Activated naive CD4-positive, alpha-beta T cell treated with anti-CD3 and anti-CD28 coated beads, Interleukin-2, amount 50 U/mL, for 24 hours (primary cell): ENCODE data around the gene TMEM184B.
A peak's percentile ranks its signal among the peaks of the same experiment; 100 is the strongest.

Experiments
- H3K27ac Mint-ChIP-seq: one replicate; pipeline ENCODE4 v1.8.0; 2021; ENCODE audit warnings: mild to moderate bottlenecking, mixed read lengths
- H3K27me3 Mint-ChIP-seq: one replicate; pipeline ENCODE4 v1.8.0; 2021; ENCODE audit warnings: mixed read lengths
- H3K36me3 Mint-ChIP-seq: one replicate; pipeline ENCODE4 v1.8.0; 2021; ENCODE audit warnings: mixed read lengths
- H3K4me1 Mint-ChIP-seq: one replicate; pipeline ENCODE4 v1.8.0; 2021; ENCODE audit warnings: mixed read lengths
- H3K4me3 Mint-ChIP-seq: one replicate; pipeline ENCODE4 v1.8.0; 2021; ENCODE audit warnings: mild to moderate bottlenecking, mixed read lengths
- H3K9me3 Mint-ChIP-seq: one replicate; pipeline ENCODE4 v1.8.0; 2021; ENCODE audit warnings: mixed read lengths

The TMEM184B gene

DNA sequence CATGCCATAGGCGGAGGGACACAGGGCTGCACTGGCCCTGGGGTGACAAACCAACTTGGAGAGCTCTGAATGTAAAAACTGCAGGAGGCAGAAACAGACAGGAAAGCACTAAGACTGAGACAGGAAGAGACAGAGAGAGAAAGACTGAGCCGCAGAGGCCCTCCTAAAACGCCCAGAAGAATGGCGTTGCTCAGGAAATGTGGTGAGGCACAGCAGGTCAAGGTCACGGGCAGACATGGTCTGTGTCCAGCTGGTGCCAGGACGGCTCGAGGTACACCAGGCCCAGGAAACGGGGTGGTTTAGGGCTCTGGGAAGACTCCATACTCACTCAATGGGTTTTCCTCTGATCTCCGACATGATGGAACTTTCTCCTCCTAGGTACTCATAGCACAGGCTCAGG, 41.9 kb downstream of the TMEM184B start:
- peak overlapping the region; percentile 51 for H3K27ac Mint-ChIP-seq

DNA sequence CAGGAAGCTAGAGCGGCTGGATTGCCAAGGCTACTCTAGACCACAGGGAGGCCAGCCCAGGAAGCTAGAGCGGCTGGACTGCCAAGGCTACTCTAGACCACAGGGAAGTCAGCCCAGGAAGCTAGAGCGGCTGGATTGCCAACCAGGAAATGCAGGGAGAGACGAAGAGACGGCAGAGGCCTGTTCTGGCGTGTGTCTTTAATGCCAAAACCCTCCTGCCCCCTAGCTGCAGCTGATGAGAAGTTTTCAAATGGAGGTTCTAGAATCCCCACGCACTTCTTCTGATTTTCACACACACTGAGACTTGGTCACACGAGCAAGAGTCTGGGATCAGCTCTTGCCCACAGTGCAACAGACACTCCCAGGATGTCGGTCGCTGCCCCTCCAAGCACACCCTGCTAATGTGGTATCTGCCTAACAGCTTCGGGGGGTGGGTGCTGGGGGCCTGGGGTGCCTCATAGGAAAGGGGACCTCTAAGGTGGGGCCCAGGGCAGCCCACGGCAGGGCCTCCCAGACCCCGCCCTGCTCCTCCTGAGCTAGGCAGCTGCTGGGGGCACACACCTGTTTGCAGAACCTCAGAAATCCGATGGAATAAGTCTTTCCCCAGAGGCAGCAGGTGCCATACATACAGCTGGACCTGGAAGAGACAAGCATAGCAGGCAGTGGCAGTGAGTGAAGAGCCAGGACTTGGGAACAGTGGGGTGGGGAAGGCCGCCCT, 42.5 kb downstream of the TMEM184B start:
- no peaks in the 10 kb centered on the region for H3K9me3 Mint-ChIP-seq
- H3K27ac Mint-ChIP-seq = peak overlapping the region; percentile 70
- H3K27me3 Mint-ChIP-seq = no peaks in the 10 kb centered on the region
- no peaks in the 10 kb centered on the region for H3K36me3 Mint-ChIP-seq
- H3K4me1 Mint-ChIP-seq = peaks cover 7% of the 10 kb centered on the region
- H3K4me3 Mint-ChIP-seq = no peak overlapping the region

More for the DNA sequence above, 41.9 kb downstream of the TMEM184B start:
- Mint-ChIP-seq H3K36me3 (no peaks in the 10 kb centered on the region), H3K9me3 (no peaks in the 10 kb centered on the region), H3K4me3 (no peak overlapping the region), H3K27me3 (no peaks in the 10 kb centered on the region), H3K4me1 (peaks cover 7% of the 10 kb centered on the region)

- Mint-ChIP-seq H3K36me3 (no peaks in the 10 kb centered on the region), H3K27ac (no peak overlapping the region), H3K27me3 (no peaks in the 10 kb centered on the region), H3K4me1 (peaks cover 7% of the 10 kb centered on the region), H3K4me3 (no peak overlapping the region), H3K9me3 (no peaks in the 10 kb centered on the region)
Observed at GRCh38 chr22:38228873-38229740, 43.7 kb downstream of the TMEM184B start.

DNA sequence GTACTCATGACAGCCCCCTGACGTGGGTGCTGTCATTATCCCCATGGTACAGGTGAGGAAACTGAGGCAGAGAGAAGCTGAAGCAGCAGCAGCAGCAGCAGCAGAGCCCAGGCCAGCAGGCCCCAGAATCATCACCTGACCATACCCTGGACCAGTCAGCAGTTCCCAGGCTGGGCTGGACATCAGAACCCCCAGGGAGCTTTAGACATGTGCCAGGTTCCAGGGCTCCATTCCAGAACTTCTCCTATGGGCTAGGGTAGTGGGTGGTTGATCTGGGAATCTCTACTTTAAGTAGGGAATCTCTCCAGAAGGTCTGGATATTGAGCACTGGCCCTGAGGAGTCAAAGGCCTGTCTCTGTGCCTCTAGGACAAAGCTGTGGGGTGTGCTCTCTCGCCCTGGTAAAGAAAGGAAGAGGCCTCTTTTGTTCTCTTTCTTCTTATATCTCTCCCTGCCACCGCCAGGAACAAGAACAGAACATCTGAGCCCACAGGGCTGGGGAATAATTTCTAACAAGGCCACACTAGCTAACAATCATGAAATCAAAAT, 44.4 kb downstream of the TMEM184B start:
- Mint-ChIP-seq H3K4me1 (peaks cover 7% of the 10 kb centered on the region), H3K27ac (no peak overlapping the region), H3K9me3 (no peaks in the 10 kb centered on the region), H3K4me3 (no peak overlapping the region), H3K27me3 (no peaks in the 10 kb centered on the region), H3K36me3 (no peaks in the 10 kb centered on the region)

DNA sequence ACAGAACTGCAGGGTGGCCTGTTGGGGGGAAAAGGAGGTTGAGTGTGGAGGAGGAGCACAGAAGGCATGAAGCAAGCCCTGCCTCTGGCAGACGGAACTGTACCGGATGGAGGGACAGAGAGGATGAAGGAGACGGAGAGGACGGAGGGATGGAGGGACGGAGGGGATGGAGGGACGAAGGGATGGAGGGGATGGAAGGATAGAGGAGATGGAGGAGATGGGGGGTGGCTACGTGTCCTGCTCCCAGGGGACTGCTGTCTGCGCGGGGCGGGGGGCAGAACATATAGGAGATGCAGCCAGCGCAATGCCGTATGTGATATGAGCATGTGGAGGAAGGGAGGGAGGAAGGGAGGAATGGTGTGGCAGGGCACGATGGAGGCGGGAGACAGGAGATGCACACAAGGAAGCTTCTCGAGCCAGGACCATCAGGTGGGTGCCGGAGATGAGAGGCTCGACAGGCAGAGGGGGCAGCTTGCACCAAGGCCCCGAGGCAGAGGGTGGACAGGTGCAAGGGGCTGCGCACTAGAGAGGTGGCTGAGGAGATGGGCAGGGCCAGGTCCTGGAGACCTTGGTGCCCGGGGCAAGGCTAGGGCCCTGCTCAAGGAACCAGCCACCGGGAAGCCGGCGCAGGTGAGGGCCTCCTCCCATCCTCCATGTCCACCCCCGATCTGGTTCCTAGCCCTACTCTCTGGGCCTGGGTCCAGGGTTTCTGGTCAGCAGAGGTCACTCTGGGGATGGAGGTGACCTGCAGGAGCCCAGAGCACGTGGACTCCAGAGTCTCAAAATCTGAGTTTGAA, 45.8 kb downstream of the TMEM184B start:
- no peaks in the 10 kb centered on the region for H3K9me3 Mint-ChIP-seq
- H3K4me3 Mint-ChIP-seq = no peak overlapping the region
- H3K4me1 Mint-ChIP-seq = peaks cover 7% of the 10 kb centered on the region
- no peaks in the 10 kb centered on the region for H3K36me3 Mint-ChIP-seq
- H3K27ac Mint-ChIP-seq = no peak overlapping the region
- H3K27me3 Mint-ChIP-seq = no peaks in the 10 kb centered on the region

DNA sequence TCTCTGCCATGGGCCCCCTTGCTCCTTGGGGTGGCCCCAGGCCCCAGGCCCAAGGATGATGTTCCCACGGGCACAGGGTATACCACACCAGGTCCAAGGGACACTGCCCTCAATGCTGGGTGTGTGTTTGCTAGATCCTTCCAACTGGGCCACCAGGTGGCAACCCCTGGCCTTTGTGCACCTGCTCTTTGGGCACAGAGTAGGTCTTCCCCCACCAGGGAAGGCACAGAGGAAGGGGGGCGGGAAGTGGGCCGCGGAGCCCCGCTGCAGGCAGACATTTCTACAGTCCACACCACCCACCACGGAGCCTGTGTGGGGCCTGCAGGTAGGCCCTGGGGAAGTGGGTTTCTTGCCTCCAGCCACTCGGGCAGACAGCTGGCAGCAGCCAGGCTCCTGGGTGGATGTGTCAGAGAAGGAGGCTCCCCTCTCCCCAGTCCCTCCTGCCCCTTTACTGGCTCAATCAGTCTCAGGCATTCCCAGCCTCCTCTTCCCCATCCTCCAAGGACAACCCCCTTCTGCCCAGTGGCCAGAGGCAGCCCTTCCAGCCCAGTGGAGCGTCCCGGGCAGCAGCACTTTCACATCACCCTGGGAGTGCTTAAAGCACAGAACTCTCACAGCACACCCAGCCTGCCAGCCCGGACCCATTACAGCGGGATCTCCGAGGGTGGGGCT, 49.4 kb downstream of the TMEM184B start:
- Mint-ChIP-seq H3K27me3 (no peaks in the 10 kb centered on the region), H3K36me3 (peaks cover 2% of the 10 kb centered on the region), H3K9me3 (no peaks in the 10 kb centered on the region), H3K4me3 (no peak overlapping the region), H3K4me1 (peaks cover 6% of the 10 kb centered on the region), H3K27ac (peak overlapping the region; percentile 68)

- Mint-ChIP-seq H3K36me3 (peaks cover 2% of the 10 kb centered on the region), H3K4me1 (peaks cover 11% of the 10 kb centered on the region), H3K4me3 (no peak overlapping the region), H3K27me3 (no peaks in the 10 kb centered on the region), H3K27ac (no peak overlapping the region), H3K9me3 (no peaks in the 10 kb centered on the region)
Observed at GRCh38 chr22:38222797-38223119, 50.1 kb downstream of the TMEM184B start.

DNA sequence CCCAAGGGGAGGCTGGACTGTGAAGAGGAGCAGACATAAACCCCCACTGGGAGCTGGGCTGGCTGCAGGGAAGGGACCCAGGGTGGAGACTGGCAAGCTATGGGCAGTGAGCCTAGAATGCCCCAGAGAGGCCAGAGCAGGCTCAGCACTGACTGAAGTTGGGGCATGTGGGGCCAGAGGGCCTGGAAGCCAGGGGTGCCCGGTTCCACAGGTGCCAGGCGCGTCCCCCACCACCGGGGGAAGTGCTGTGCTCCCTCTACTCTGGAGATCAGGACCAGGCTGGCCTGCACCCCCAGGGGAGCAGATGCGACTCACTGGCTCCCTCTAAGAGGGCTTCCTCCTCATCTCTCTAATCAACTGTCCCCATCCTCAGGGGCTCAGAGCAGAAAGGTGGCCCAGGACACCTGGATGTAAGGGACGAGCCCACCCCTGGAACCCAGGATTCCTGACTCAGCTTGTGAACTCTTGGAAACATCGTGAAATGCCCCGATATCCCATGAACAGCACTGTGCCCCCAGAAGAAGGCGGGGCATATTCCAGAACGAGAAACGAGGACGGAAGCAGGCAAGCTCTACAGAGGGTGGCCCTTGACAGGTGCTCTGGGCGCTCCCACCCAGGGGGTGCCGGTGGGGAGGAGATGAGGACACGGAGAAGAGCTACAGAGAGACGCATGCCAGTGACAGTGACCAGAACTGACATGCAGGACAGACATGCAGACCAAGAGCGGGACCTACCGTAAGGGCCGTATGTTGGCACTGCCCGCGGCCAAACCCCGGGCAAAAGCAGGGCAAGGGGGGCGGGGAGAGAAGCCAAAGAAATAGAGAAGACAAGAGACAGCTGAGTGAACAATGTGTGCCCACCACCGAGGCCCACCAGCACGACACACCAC, 50.7 kb downstream of the TMEM184B start:
- peak overlapping the region; percentile 15 for H3K27ac Mint-ChIP-seq

GRCh38 chr22:38221407-38221806, 51.4 kb downstream of the TMEM184B start:
- no peak overlapping the region for H3K27ac Mint-ChIP-seq
- peaks cover 2% of the 10 kb centered on the region for H3K36me3 Mint-ChIP-seq
- H3K9me3 Mint-ChIP-seq = no peaks in the 10 kb centered on the region
- H3K4me3 Mint-ChIP-seq = no peak overlapping the region
- H3K27me3 Mint-ChIP-seq = no peaks in the 10 kb centered on the region
- peaks cover 11% of the 10 kb centered on the region for H3K4me1 Mint-ChIP-seq

More for the DNA sequence above, 50.7 kb downstream of the TMEM184B start:
- peaks cover 2% of the 10 kb centered on the region for H3K36me3 Mint-ChIP-seq
- no peaks in the 10 kb centered on the region for H3K9me3 Mint-ChIP-seq
- H3K27me3 Mint-ChIP-seq = no peaks in the 10 kb centered on the region
- H3K4me3 Mint-ChIP-seq = no peak overlapping the region
- peaks cover 11% of the 10 kb centered on the region for H3K4me1 Mint-ChIP-seq

DNA sequence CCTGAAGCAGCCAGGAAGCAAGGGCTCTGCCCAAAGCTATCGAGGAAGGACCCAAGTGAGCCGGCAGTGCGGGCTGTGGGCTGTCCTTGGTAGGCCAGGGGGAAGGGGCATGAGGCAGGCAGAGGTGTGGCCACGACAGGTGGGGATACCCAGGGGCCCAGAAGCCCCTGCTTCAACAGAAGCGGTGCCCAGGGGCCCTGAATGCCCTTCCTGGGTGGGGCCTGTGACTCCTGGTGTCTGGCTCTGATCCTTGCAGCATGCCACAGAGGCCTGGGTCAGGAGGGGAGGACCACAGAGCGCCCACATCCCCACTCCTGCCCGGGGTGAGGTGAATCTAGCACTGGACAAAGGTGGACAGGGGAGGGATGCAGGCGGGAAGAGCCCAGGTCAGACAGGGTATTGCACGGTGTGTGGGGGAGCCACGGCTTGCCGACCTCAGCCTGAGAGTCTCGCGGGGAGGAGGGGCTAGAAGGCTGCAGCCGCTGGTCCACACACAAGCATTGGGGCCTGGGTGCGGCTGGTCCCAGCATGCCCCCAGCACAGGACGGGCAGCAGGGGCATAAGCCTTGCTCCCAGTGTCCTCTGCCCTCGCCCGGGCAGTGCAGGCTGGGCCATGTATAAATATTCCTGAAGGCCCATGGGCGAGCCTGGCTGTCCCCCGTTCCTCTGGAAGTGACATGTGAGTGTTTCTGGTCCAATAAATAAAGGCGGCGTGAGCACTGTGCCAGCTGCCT, 52.0 kb downstream of the TMEM184B start:
- Mint-ChIP-seq H3K9me3 (no peaks in the 10 kb centered on the region), H3K27me3 (no peaks in the 10 kb centered on the region), H3K4me3 (no peak overlapping the region), H3K36me3 (peaks cover 2% of the 10 kb centered on the region), H3K27ac (no peak overlapping the region), H3K4me1 (peaks cover 11% of the 10 kb centered on the region)

- Mint-ChIP-seq H3K27ac (peak overlapping the region; percentile 46), H3K4me1 (peaks cover 11% of the 10 kb centered on the region), H3K36me3 (peaks cover 2% of the 10 kb centered on the region), H3K27me3 (no peaks in the 10 kb centered on the region), H3K4me3 (no peak overlapping the region), H3K9me3 (no peaks in the 10 kb centered on the region)
Observed at GRCh38 chr22:38220163-38220562, 52.6 kb downstream of the TMEM184B start.

- H3K4me1 Mint-ChIP-seq = peaks cover 11% of the 10 kb centered on the region
- H3K27ac Mint-ChIP-seq = no peak overlapping the region
- no peaks in the 10 kb centered on the region for H3K9me3 Mint-ChIP-seq
- no peaks in the 10 kb centered on the region for H3K27me3 Mint-ChIP-seq
- peaks cover 2% of the 10 kb centered on the region for H3K36me3 Mint-ChIP-seq
- no peak overlapping the region for H3K4me3 Mint-ChIP-seq
Observed at GRCh38 chr22:38219632-38220031, 53.2 kb downstream of the TMEM184B start.

- H3K4me3 Mint-ChIP-seq = no peak overlapping the region
Observed at GRCh38 chr22:38218661-38219622, 53.9 kb downstream of the TMEM184B start.

More at GRCh38 chr22:38218661-38219622, 53.9 kb downstream of the TMEM184B start:
- Mint-ChIP-seq H3K27ac (peak overlapping the region; percentile 19), H3K27me3 (no peaks in the 10 kb centered on the region), H3K36me3 (peaks cover 2% of the 10 kb centered on the region), H3K4me1 (peaks cover 11% of the 10 kb centered on the region), H3K9me3 (no peaks in the 10 kb centered on the region)
